RPMI8226 (cell line): ENCODE data around the gene SH3PXD2B.
"Not testable (repeated sequence)": the region's sequence is repeated elsewhere in the genome, so short reads cannot be mapped to it uniquely, and the experiment has no call there.

ENCODE experiments used
- DNase-seq: peaks from one replicate; pipeline ENCODE4 v3.0.0-alpha.2; 2015

Gene SH3PXD2B

DNA sequence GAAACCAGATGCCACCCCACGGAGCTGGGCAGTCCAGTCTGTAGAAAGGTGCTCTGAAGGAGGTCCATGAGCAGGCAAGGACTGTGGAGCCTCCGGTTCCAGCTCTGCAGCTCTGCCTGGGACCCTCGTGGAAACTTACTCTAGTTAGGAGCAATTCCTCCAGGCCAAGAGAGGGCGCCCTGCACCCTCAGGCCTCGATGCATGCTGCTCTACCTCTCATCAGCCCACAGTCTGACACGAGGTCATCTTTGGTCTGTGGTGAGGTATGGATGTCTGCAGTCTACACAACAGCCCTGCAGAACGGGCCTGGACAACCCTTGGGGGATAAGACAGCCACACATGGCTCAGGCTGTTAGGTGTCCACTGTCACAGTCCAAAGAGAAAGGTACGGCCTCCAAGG is 120.1 kb downstream of the SH3PXD2B start:
- DNase-seq: peak; percentile 11

DNA sequence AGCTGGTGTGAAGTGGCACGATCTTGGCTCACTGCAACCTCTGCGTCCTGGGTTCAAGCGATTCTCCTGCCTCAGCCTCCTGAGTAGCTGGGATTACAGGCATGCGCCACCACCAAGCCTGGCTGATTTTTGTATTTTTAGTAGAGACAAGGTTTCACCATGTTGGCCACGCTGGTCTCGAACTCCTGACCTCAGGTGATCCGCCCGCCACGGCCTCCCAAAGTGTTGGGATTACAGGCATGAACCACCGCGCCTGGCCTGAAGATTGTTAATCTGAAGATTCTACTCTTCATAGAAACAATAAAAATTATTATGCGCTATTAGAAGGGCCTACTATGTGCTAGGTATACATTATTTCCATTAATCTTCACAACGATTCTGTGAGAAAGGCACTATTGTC is 127.4 kb downstream of the SH3PXD2B start:
- not testable (repeated sequence) for DNase-seq

DNA sequence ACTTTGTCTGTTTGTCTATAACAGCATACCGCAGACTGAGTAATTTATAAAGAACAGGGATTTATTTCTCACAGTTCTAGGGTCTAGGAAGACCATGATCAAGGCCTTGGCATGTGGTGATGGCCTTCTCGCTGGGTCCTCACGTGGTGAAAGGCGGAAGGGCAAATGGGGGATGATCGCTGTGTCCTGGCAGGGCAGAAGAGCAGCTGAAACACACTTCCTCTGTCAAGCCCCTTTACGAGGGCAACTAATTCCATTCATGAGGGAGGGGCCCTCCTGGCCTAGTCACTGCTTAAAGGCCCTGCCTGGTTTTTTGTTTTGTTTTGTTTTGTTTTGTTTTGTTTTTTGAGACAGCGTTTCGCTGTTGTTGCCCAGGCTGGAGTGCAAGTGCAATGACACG is 128.9 kb downstream of the SH3PXD2B start:
- no peak for DNase-seq

DNA sequence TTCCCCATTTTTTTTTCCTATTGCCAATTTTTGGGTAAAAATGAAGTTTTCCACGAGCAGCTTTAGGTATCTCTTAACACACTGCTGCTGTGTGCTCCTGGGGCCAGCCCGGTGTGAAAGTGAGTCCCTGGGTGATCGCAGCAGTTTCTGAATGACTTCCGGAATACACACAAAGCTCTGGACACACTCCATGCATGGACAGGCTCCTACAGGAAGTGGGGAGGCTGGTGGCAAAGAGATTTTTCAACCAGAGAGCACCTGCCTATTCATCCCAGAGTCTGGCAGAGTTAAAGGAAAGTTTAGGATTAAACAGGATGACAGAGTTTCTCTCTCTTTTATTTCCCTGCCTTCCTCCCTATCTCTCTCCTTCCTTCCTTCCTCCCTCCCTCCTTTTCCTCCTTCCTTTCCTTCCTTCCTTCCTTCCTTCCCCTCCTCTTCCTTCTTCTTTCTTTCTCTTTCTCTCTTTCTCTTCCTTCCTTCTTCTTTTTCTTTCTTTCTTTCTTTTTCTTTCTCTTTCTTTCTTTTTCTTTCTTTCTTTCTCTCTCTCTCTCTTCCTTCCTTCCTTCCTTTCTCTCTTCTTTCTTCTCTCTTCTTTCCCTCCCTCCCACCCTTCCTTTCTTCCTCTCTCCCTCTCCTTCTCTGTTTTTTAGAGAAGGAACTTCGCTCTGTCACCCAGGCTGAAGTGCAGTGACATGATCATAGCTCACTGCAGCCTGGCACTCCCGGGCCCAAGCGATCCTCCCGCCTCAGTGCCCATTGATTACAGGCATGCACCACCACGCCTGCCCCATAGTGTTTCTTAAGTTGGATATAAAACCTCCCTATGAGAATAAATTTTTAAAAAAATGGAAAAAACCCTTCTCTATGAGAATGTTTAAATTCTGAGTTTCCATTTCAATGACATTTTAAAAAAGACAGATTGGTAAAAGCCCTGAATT is 132.0 kb downstream of the SH3PXD2B start:
- DNase-seq: no peak

DNA sequence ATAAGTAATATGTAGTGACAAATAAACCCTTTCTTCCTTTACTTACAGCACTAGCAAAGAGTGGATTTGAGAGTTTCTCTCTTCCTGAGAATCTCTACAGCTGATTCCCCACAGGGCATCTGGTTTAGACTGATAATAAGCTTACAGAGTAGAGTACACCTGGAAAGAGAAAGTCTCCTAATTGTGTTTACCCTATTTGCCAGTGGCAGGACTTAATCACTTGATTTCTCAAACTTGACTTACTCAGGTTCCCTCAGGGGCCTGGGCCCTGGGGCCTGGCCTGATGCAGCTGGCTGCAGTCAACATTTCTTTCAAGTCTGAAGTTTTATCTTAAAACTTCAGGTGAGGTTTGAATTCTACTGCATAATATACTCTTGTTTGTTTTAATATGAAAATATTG is 132.7 kb downstream of the SH3PXD2B start:
- DNase-seq: no peak

DNA sequence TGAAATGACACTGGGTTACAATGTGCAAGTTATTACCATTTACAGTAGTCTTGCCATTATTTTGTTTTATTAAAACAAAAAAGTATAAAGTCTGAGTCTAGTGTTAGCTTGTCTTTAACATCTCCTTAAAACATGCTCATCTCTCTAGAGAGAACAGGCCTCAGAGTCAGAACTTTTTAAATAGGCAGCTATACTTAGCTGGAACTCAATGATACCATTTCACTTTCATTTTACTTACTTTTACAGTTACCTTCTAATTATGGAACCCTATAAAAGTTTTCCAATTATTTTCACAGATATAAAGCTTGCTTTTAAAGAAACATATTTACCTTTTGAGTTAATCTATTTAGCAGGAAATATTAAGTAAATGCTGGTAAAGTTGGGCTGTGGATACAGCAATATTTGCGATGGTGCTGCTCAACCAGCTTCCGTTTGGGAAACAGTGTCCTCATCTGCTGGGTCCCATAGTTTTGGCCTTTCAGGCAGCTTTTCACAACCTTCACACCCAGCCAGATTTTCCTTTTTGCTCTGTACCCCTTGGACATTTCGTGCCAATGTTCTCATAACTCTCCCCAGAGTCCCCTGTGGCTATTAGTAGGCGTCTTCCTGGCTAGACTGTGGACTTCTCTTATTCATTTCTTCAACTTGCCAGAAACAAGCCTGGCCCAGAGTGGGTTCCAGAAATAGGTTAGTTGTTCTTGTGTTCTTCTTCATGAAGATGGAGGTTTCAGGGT is 134.4 kb downstream of the SH3PXD2B start:
- no peak for DNase-seq

DNA sequence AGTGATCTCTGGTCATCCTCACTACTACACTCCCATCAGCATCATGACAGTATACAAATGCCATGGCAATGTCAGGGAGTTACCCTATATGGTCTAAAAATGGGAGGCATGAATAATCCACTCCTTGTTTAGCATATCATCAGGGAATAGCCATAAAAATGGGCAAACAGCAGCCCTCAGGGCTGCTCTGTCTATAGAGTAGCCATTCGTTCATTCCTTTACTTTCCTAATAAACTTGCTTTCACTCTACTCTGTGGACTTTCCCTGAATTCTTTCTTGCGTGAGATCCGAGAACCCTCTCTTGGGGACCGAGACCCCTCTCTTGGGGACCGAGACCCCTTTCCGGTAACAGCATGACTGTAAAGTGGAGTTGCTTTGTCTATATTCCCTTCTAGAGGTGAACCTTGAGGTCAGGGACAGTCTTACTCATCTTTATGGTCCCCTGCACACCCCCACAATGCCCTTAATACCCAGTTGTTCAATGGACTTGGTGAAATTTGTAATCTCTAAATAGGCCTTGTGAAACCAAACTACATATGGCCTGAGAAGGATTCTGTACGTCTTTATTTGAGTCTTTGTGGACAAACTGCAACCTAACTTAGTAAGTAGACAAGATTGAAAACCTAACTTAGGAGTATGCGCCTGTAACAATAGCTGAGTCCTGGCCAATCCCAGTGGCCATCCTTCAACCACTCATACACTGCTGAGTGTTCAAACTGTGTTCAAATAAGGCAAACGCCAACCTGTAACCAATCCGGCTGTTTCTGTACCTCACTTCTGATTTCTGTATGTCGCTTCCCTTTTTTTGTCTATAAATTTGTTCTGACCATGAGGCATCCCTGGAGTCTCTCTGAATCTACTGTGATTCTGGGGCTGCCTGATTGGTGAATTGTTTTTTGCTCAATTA is 138.5 kb downstream of the SH3PXD2B start:
- DNase-seq: no peak

DNA sequence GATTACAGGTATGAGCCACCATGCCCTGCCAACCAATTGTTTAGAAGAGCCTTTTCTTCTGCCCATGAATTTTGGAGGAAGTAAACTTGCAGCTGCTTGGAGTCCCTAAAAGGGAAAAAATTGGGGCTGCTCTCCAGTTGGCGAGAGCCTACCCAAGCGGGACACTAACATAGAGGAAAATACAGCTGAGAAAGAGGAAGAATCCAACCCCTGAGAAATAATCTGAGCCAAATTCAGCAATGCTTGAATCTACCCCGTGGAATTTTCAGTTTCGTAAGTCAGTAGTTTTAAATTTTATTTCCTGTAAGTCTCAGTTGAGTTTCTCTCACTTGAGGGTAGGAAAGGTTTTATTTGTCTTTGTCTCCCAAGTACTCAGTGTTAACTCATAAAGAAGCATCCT is 140.4 kb downstream of the SH3PXD2B start:
- DNase-seq: no peak

DNA sequence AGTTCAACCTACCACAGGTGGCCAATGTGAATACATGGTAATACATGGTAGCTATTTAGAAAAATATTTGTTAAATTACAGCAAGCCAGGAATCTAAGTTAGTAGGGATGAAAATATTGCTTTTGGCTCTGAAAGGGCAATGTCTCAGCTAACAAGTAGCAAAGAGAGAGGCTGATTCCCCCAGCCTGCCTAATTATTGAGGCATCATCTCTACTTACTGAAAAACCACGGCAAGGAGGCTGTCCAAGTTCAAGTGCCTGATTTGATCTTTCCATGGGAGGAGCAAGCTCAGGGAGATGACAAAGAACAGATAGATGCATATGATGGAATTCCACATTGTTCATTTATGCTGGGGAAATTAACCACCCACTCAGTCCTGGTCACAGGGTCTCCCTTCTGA is 142.0 kb downstream of the SH3PXD2B start:
- DNase-seq: no peak

DNA sequence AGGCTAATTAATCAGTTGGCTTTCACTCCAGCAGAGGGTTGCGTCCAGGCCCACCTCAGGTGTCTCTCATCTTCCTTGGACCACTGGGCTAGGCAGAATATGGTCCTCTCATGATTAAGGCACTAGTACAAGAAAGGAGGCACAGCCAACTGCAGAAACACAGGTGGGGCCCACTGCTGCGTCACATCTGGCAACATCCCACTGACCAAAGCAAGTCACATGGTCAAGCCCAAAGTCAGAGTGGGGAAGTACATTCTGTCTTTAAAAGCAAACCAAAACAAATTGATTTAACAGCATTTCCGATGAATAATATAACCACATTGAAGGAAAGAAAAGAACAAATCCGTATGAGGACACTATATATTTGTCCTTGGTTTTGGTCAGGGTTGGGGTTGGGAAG is 142.7 kb downstream of the SH3PXD2B start:
- no peak for DNase-seq

DNA sequence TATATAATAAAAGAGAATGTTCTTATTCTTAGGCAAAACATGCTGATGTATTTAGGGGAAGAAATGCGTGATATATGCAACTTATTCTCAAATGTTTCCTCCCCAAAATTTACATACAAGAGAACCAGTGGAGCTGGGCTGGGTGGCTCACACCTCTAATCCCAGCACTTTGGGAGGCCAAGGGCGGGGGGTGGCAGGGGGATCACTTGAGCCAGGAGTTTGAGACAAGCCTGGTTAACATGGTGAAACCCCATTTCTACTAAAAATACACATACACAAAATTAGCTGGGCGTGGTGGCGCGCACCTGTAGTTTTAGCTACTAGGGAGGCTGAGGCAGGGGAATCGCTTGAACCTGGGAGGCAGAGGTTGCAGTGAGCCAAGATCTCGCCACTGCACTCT is 143.3 kb downstream of the SH3PXD2B start:
- DNase-seq: no peak

DNA sequence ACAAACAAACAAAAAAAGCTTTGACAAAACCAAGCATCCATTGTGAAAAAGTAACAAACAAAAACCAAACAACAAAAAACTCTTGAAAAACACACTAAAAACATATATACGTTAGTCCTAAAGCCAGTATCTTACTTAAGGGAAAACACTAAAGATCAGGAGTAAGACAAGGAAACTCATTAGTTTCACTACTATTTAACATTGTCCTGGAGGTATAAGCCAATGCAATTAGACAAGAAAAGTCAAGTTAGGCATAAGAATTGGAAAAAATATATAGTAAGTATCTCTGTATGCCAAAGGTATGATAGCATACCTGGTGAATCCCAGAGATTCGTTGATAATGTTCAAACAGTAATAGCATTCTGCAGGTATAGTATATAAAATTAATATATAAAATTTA is 148.9 kb downstream of the SH3PXD2B start:
- DNase-seq: no peak

DNA sequence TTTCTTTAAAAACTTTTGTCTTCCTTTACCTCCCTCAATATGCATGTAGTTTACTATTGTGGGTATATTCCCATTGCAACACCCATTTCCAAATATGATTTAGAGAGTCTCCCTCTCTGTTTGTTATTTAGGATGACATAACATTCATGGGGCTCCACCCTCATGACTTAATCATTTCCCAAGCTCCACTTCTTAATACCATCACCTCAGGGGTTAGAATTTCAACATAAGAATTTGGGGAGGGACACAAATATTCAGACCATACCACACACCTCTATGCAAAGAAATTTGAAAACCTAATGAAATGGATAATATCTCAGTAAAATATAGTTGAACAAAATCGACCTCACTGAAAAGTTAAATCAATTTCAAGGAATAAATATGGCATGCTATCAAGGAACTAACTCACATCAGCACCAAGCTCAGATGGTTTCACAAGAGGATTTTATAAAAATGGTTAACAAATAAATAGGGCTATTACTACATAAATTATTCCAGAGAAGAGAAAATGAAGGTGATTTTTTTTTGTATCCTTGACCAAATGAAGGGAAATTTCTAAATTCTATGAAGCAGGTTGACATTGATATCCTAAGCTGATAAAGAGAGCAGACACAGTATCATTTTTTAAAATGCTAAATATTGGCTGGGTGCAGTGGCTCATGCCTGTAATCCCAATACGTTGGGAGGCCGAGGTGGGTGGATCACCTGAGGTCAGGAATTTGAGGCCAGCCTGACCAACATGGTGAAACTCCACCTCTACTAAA is 150.6 kb downstream of the SH3PXD2B start:
- no peak for DNase-seq

DNA sequence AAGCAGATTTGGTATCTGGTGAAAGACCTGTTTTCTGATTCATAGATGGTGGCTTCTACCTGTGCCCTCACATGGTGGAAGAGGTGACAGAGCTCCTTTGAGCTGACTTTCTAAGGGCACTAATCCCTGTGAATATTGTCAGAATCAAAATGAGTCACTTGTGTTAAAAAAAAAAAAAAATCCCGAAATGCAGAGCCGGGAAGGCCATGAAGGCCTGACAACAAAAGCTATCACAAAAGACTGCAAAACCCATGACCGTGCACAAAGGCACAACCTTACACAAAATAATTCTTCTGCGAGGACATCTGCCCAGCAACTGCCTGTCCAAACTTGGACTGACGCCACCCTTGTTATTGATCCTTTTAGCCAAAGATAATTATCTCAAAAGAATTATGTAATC is 151.2 kb downstream of the SH3PXD2B start:
- no peak for DNase-seq

DNA sequence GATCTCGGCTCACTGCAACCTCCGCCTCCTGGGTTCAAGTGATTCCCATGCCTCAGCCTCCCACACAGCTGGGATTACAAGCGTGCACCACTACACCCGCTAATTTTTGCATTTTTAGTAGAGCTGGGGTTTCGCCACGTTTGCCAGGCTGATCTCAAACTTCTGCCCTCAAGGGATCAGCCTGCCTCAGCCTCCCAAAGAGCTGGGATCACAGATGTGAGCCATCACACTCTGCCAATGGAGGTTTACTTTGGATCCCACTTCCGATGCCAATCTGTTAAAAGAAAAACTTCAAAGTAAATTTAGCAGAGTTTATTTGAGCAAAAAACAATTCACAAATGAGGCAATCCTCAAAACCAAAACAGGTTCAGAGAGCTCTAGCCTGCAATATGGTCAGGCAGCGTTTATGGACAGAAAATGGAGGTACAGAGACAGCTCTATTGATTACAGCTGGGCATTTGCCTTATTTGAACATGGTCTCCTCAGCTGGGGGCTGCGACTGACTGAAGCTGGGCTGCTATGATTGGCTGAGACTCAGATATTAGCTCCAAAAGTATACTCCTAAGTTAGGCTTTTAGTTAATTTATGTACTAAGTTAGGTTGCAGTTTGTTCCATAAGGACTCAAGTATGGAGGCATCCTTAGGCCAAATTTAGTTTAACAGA is 152.1 kb downstream of the SH3PXD2B start:
- no peak for DNase-seq

DNA sequence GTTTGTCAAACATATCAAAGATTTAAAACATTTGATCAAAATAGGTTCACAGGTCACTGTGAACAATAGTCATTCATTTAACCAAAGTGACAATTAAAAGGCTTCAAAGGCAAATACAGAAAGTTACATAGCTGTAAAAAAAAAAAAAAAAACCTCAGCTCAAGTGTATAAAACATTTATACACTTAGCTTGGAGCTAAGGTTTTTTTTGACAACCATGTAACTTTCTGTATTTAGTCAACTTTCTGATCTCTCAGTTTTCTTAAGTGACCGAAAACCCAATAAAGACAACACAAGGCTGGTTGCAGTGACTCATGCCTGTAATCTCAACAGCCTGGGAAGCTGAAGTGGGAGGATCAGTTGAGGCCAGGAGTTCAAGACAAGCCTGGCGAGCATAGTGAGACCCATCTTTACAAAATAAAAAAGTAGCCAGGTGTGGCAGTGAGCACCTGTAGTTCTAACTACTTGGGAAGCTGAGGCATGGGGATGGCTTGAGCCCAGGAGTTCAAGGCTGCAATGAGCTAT is 154.3 kb downstream of the SH3PXD2B start:
- no peak for DNase-seq

DNA sequence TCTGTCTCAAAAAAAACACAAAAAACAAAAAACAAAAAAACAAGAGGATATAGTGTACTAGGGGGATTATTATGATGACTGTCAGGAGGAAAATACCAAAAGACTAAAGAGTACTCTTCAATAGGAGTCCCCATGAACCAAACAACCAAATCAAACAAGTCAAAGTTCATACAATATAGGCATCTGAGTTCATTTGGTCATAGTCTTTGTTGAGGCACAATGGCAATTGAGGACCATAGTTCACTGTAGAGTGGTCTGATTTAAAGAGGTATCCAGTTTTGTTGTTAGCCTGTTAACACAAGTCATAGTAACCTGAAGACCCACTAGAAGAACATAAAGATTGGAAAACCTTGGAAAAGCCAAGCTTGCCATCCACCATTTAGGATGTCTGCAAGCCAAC is 159.5 kb downstream of the SH3PXD2B start:
- no peak for DNase-seq

DNA sequence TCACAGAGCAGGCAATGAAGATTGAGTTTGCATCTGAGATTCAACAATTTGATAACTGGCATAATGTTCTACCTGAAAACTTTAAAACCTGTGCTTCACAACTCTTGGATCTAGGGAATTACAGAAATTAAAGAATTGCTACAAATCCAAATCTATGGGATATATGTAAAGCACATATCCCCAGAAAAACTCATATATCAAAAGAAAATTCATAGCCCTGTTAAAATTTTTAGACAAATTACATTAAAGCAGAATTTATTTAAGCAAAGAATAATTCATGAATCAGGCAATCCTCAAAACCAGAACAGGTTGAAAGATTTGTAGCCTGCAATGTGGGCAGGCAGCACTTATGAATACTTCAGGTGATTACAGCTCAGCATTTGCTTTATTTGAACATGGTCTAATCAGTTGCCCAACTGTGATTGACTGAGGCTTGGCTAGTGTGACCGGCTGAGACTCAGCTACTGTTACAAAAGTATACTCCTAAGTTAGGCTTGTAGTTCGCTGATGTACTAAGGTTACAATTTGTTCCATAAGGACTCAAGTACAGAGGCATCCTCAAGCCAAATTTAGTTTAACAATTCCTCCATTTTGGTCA is 160.5 kb downstream of the SH3PXD2B start:
- DNase-seq: no peak

DNA sequence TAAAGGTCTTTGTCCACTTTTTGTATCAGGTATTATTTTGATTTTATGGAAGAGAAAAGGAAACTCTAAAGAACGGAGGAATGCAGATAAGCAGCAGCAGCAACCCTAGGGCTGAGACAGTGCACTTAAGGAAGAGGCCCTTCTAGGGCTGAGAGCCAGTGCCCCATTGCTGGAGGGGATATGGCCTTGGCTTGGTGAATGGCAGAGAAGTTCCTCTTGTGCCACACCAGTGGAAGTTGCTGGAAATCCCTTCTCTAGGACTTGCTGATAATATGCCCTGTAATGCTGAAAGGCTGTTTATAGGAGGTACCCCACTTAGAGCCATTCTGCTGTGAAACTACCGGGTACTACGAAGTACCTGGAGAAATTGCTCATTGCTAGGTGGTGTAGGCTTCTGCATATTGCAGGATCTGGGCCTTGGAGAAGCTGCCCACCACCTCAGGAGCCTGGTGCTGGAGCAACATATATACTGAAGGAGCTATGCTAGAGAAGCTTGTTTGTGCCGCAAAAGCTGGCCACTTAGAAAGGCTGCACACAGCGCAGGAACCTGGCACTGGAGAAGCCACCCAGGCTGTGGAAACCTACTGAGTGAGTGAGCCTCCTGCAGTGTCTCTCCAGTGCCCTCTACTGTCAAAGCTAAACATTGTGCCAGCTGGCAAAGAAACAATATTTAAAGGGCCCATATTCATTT is 161.1 kb downstream of the SH3PXD2B start:
- DNase-seq: peak; percentile 80

DNA sequence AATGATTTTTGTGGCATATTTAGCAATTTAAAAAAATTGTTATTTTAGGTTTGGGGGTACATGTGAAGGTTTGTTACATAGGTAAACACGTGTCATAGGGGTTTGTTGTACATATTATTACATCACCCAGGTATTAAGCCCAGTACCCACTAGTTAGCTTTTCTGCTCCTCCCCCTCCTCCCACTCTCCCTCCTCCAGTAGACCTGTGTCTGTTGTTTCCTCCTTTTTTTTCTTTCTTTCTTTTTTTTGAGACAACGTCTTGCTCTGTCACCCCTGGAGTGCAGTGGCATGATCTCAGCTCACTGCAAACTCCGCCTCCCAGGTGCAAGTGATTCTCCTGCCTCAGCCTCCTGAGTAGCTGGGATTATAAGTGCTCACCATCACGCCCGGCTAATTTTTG is 162.5 kb downstream of the SH3PXD2B start:
- not testable (repeated sequence) for DNase-seq
